ENCODE data around the gene FEM1A. TPM values are rescaled to one million over a fixed set of nuclear protein-coding genes. Genes with fewer than 3 reads are reported as not detected.
A peak's percentile ranks its signal among the peaks of the same experiment; 100 is the strongest.

FEM1A gene
- total and polyA plus RNA-seq, 2 donors (not counting 1 experiment from before 2014, with no cell fraction given), result 5.8 to 18.7 TPM

- Histone ChIP-seq H3K4me3 (ENCODE audit: control extremely low read depth in 1 of 5, extremely low read depth in 1 of 5, insufficient read depth in 1 of 5, low read depth in 2 of 5, low read length in 4 of 5) (peak overlapping the region in 3 of 5 experiments; percentile 27 to 45 (median 34)), H3K4me2 (replicated peaks; ENCODE audit: low read depth, low read length, poor library complexity, severe bottlenecking) (peak overlapping the region; percentile 80)
These were observed 37.6 kb downstream of the FEM1A start for GRCh38 chr19:4829001-4829712.

More at GRCh38 chr19:4829001-4829712, 37.6 kb downstream of the FEM1A start:
- Histone ChIP-seq H3K27ac (ENCODE audit: low read length in 2 of 2) (peak overlapping the region; percentile 55 to 80), H4K20me1 (ENCODE audit: control insufficient read depth, insufficient read depth, low read length, poor library complexity, severe bottlenecking) (peaks cover 30% of the 10 kb centered on the region), H3K27me3 (replicated peaks in 1 of 4; ENCODE audit: control extremely low read depth in 1 of 4, control insufficient read depth in 3 of 4, insufficient read depth in 4 of 4, low read length in 3 of 4) (no peaks in the 10 kb centered on the region), H2AFZ (ENCODE audit: insufficient read depth, low read depth, low read length, poor library complexity, severe bottlenecking) (peak overlapping the region; percentile 58), H3K4me1 (ENCODE audit: control insufficient read depth in 2 of 2, insufficient read depth in 2 of 2, low read length in 2 of 2) (peaks cover 17 to 41% of the 10 kb centered on the region in 2 donors), H3K36me3 (replicated peaks in 1 of 2; ENCODE audit: control extremely low read depth in 1 of 2, control insufficient read depth in 1 of 2, extremely low read depth in 1 of 2, insufficient read depth in 2 of 2, low read length in 1 of 2) (no peaks in the 10 kb centered on the region), H3K9me3 (ENCODE audit: control extremely low read depth in 1 of 3, control insufficient read depth in 2 of 3, insufficient read depth in 1 of 3, low read length in 2 of 3) (no peaks in the 10 kb centered on the region), H3K79me2 (ENCODE audit: control insufficient read depth, insufficient read depth, low read length) (peaks cover 68% of the 10 kb centered on the region), H3K9ac (ENCODE audit: low read length) (peak overlapping the region; percentile 30)
- no peaks in the 10 kb centered on the region for H3K9me3 Mint-ChIP-seq (ENCODE audit: insufficient read depth)
- intact Hi-C loops (cut with micrococcal nuclease), result loop anchor here (1.0 kb wide), 2 partner anchors 14 to 18 kb away; no protein-coding TSS in a partner anchor
- H3K27ac Mint-ChIP-seq, result peak overlapping the region; percentile 56
- ChIA-PET POLR2A (interaction anchor here (0.6 to 0.8 kb wide), 10 partner anchors 11 to 521 kb away, joined by 3 to 11 read pairs (median 6); no protein-coding TSS in a partner anchor), CTCF (interaction anchor here (0.7 to 11.1 kb wide), 13 partner anchors 9 to 202 kb away, joined by 3 to 135 read pairs (median 4); partner anchors contain the start of gene FEM1A)
- peaks cover 30% of the 10 kb centered on the region for H3K4me1 Mint-ChIP-seq
- H3K27me3 Mint-ChIP-seq, result no peaks in the 10 kb centered on the region
- TF ChIP-seq CTCF (IDR thresholded peaks at IDR 0.05), result peak; percentile 21
- TF ChIP-seq EZH2 (IDR thresholded peaks at IDR 0.05; ENCODE audit: borderline replicate concordance, insufficient read depth, low read depth, low read length, poor library complexity, severe bottlenecking), result no peak
- 21% methylated on average over 8 of the region's 16 CpGs for WGBS (ENCODE audit: insufficient coverage)
- DNase-seq (peak; percentile 84), ATAC-seq (ENCODE audit: low read depth) (peak; percentile 64)
- H3K4me3 Mint-ChIP-seq, result peak overlapping the region; percentile 93
